OCI-M2 (cell line): ENCODE results near the gene FDXACB1.
"Not testable (repeated sequence)": the region's sequence is repeated elsewhere in the genome, so short reads cannot be mapped to it uniquely, and the experiment has no call there.

Experiments
- DNase-seq: peaks from one replicate; lab custom pipeline; 2025; ENCODE audit not compliant: unreplicated experiment; lab: John Stamatoyannopoulos, UW

FDXACB1 gene

GRCh38 chr11:111910676-111911562 lies 32.0 kb upstream of the FDXACB1 start:
- DNase-seq = peak; percentile 4

- no peak for DNase-seq
Measured at GRCh38 chr11:111909378-111909777, 30.4 kb upstream of the FDXACB1 start.

GRCh38 chr11:111908639-111909305 lies 29.8 kb upstream of the FDXACB1 start:
- no peak for DNase-seq

GRCh38 chr11:111906680-111907079 lies 27.7 kb upstream of the FDXACB1 start:
- DNase-seq = no peak

GRCh38 chr11:111905411-111905810 lies 26.4 kb upstream of the FDXACB1 start:
- DNase-seq = no peak

- no peak for DNase-seq
Measured at GRCh38 chr11:111886844-111887243, 7.9 kb upstream of the FDXACB1 start.

GRCh38 chr11:111886032-111886431 lies 7.1 kb upstream of the FDXACB1 start:
- DNase-seq = no peak

- DNase-seq = not testable (repeated sequence)
Measured at GRCh38 chr11:111885053-111885452, 6.1 kb upstream of the FDXACB1 start.

GRCh38 chr11:111882202-111882601 lies 3.2 kb upstream of the FDXACB1 start:
- DNase-seq = no peak

- DNase-seq = no peak
Measured at GRCh38 chr11:111879637-111879960, 634 bp upstream of the FDXACB1 start.

- DNase-seq = no peak
Measured at GRCh38 chr11:111878385-111878848, 548 bp downstream of the FDXACB1 start.

GRCh38 chr11:111871693-111872161 lies 7.2 kb downstream of the FDXACB1 start:
- DNase-seq = no peak

GRCh38 chr11:111870886-111871692 lies 7.9 kb downstream of the FDXACB1 start, which contains the start of gene ALG9:
Gene ALG9 (minus strand): TSS chr11:111871581. CDS start chr11:111871482, 99 bp downstream.
- peak; percentile 20 for DNase-seq

- no peak for DNase-seq
Measured at GRCh38 chr11:111870522-111870885, 8.5 kb downstream of the FDXACB1 start.

- DNase-seq = no peak
Measured at GRCh38 chr11:111870113-111870512, 8.9 kb downstream of the FDXACB1 start.

GRCh38 chr11:111860257-111860656 lies 18.7 kb downstream of the FDXACB1 start:
- no peak for DNase-seq

- no peak for DNase-seq
Measured at GRCh38 chr11:111855506-111855905, 23.5 kb downstream of the FDXACB1 start.

GRCh38 chr11:111852103-111852502 lies 26.9 kb downstream of the FDXACB1 start:
- no peak for DNase-seq

GRCh38 chr11:111851636-111852035 lies 27.3 kb downstream of the FDXACB1 start:
- DNase-seq = no peak

- DNase-seq = no peak
Measured at GRCh38 chr11:111851067-111851466, 27.9 kb downstream of the FDXACB1 start.

- DNase-seq = no peak
Measured at GRCh38 chr11:111849631-111850030, 29.3 kb downstream of the FDXACB1 start.
